Naive thymus-derived CD4-positive, alpha-beta T cell (primary cell): ENCODE data around the gene CHST14. TPM values are rescaled to one million over a fixed set of nuclear protein-coding genes. Genes with fewer than 3 reads are reported as not detected.
A peak's percentile ranks its signal among the peaks of the same experiment; 100 is the strongest.
"Not testable (repeated sequence)": the region's sequence is repeated elsewhere in the genome, so short reads cannot be mapped to it uniquely, and the experiment has no call there.

ENCODE experiments used
- ATAC-seq: fragments of 150-1000 bp; cut with Tn5 transposase; 2 replicates; pipeline ENCODE4 v1.10.0; 2021; ENCODE audit warnings: mild to moderate bottlenecking, moderate library complexity
- CTCF ChIA-PET: fragments of 350-600 bp; sonication (Branson Sonifier 250); formaldehyde crosslinking; loops from one replicate; lab custom pipeline; 2021; ENCODE audit warnings: antibody characterized with exemption; lab: Charles Lee
- POLR2A ChIA-PET: fragments of 350-600 bp; sonication (Branson Sonifier 250); formaldehyde crosslinking; loops from one replicate; lab custom pipeline; 2021; ENCODE audit warnings: antibody characterized with exemption, inconsistent platforms; lab: Charles Lee
- DNase-seq, 9 donors: peaks; one replicate each; pipeline versions ENCODE4 v3.0.0 to v3.0.0-alpha.2; 2020 to 2022; ENCODE audit warnings: mixed read lengths in 1 of 9
- H3K27ac ChIP-seq: one replicate; pipeline ENCODE4 v1.7.0; 2013; ENCODE audit warnings: mild to moderate bottlenecking, low read depth, low read length, moderate library complexity
- H3K27me3 ChIP-seq, 2 donors: one replicate each; pipeline ENCODE4 v1.7.0; 2013; ENCODE audit warnings: low read length in 2 of 2, mild to moderate bottlenecking in 2 of 2, moderate library complexity in 2 of 2; ENCODE audit not compliant: control insufficient read depth in 2 of 2, insufficient read depth in 2 of 2
- H3K36me3 ChIP-seq, 3 experiments: 1 replicate in 2 of 3; 2 replicates in 1 of 3; pipeline ENCODE4 v1.7.0; 2013; ENCODE audit warnings: low read length in 3 of 3, mild to moderate bottlenecking in 3 of 3, moderate library complexity in 1 of 3; ENCODE audit not compliant: insufficient read depth in 3 of 3, control insufficient read depth in 2 of 3
- H3K4me1 ChIP-seq, 2 donors: one replicate each; pipeline ENCODE4 v1.7.0; 2013; ENCODE audit warnings: low read length in 2 of 2, mild to moderate bottlenecking in 2 of 2, moderate library complexity in 1 of 2; ENCODE audit not compliant: control insufficient read depth in 2 of 2, insufficient read depth in 2 of 2
- H3K4me3 ChIP-seq: 2 replicates; pipeline ENCODE4 v1.7.0; 2013; ENCODE audit warnings: mild to moderate bottlenecking, low read length
- H3K9me3 ChIP-seq, 3 experiments: 1 replicate in 2 of 3; 2 replicates in 1 of 3; pipeline ENCODE4 v1.7.0; 2013; ENCODE audit warnings: low read length in 3 of 3; ENCODE audit not compliant: control insufficient read depth in 2 of 3
- H3K27ac Mint-ChIP-seq, 9 donors: one replicate each; pipeline ENCODE4 v1.8.0; 2020 to 2022; ENCODE audit warnings: mixed read lengths in 9 of 9, mild to moderate bottlenecking in 8 of 9, moderate library complexity in 5 of 9, inconsistent platforms in 2 of 9
- H3K27me3 Mint-ChIP-seq, 5 donors: one replicate each; pipeline ENCODE4 v1.8.0; 2021 to 2022; ENCODE audit warnings: mixed read lengths in 5 of 5, mild to moderate bottlenecking in 1 of 5
- H3K36me3 Mint-ChIP-seq, 5 donors: one replicate each; pipeline ENCODE4 v1.8.0; 2020 to 2022; ENCODE audit warnings: mixed read lengths in 5 of 5, mild to moderate bottlenecking in 3 of 5, inconsistent platforms in 1 of 5
- H3K4me1 Mint-ChIP-seq, 7 donors: one replicate each; pipeline ENCODE4 v1.8.0; 2020 to 2022; ENCODE audit warnings: mixed read lengths in 7 of 7, mild to moderate bottlenecking in 3 of 7, inconsistent platforms in 1 of 7
- H3K4me3 Mint-ChIP-seq, 10 donors: one replicate each; pipeline ENCODE4 v1.8.0; 2020 to 2022; ENCODE audit warnings: mild to moderate bottlenecking in 10 of 10, mixed read lengths in 10 of 10, moderate library complexity in 6 of 10, inconsistent platforms in 2 of 10
- H3K9me3 Mint-ChIP-seq, 11 donors: one replicate each; pipeline ENCODE4 v1.8.0; 2020 to 2022; ENCODE audit warnings: mixed read lengths in 11 of 11, mild to moderate bottlenecking in 4 of 11, inconsistent platforms in 1 of 11, moderate library complexity in 1 of 11
- intact Hi-C, 2 donors: fragments of 100-400 bp; cut with micrococcal nuclease; formaldehyde crosslinking; loops; one replicate each; pipeline ENCODE4 v1.15.1; 2023
- polyA plus RNA-seq, 2 donors: library from polyadenylated mRNA; unstranded; fragments of 300-500 nt; fragmentation: Illumina TruSeq; gene quantifications; one replicate each; pipeline ENCODE4 v1.2.3, GENCODE V29; 2021
- total RNA-seq, 6 experiments: library from RNA in 5 of 6; stranded (reverse) in 5 of 6; gene quantifications; 1 replicate in 5 of 6; 2 replicates in 1 of 6; pipeline ENCODE4 v1.2.3 and lab custom pipeline; 2021 to 2026

Gene CHST14
- total and polyA plus RNA-seq, 7 experiments from 2014 or later: 0.83 to 12.5 (median 9.5) TPM

GRCh38 chr15:40451527-40452158, 19.1 kb upstream of the CHST14 start:
- no peaks in the 10 kb centered on the region for H3K27me3 Mint-ChIP-seq
- no peak for ATAC-seq
- H3K27me3 ChIP-seq: no peaks in the 10 kb centered on the region
- peaks cover 0 to 3% (median 0%) of the 10 kb centered on the region in 5 donors for H3K36me3 Mint-ChIP-seq
- no peak overlapping the region for H3K4me3 ChIP-seq
- H3K27ac Mint-ChIP-seq: peak overlapping the region; percentile 48 to 97 (median 93)
- H3K9me3 ChIP-seq: no peaks in the 10 kb centered on the region
- H3K4me1 ChIP-seq: peaks cover 38 to 61% of the 10 kb centered on the region in 2 donors
- no peaks in the 10 kb centered on the region for H3K9me3 Mint-ChIP-seq
- peak overlapping the region; percentile 63 for H3K27ac ChIP-seq
- no peaks in the 10 kb centered on the region for H3K36me3 ChIP-seq
- DNase-seq: no peak
- intact Hi-C loops: loop anchor here (1.0 to 5.0 kb wide), 2 partner anchors 9 to 56 kb away; no protein-coding TSS in a partner anchor
- ChIA-PET CTCF (interaction anchor here (0.6 to 1.9 kb wide), 5 partner anchors 8 to 179 kb away, joined by 3 to 8 read pairs (median 3); no protein-coding TSS in a partner anchor), POLR2A (interaction anchor here (1.3 to 7.2 kb wide), 4 partner anchors 10 to 118 kb away, joined by 5 to 90 read pairs (median 11); partner anchors contain the start of genes BAHD1, CHST14 and RPUSD2)
- H3K4me1 Mint-ChIP-seq: peaks cover 63 to 98% (median 89%) of the 10 kb centered on the region in 7 donors
- peak overlapping the region; percentile 72 to 95 (median 86) for H3K4me3 Mint-ChIP-seq

GRCh38 chr15:40452296-40453090, 18.3 kb upstream of the CHST14 start:
- Mint-ChIP-seq H3K9me3 (no peaks in the 10 kb centered on the region), H3K27ac (peak overlapping the region; percentile 48 to 97 (median 93)), H3K4me1 (peaks cover 68 to 99% (median 91%) of the 10 kb centered on the region in 7 donors), H3K27me3 (no peaks in the 10 kb centered on the region), H3K36me3 (peaks cover 0 to 3% (median 0%) of the 10 kb centered on the region in 5 donors), H3K4me3 (peak overlapping the region; percentile 72 to 95 (median 86))
- Histone ChIP-seq H3K27me3 (no peaks in the 10 kb centered on the region), H3K36me3 (no peaks in the 10 kb centered on the region), H3K9me3 (no peaks in the 10 kb centered on the region), H3K4me3 (peak overlapping the region; percentile 35), H3K4me1 (peaks cover 39 to 67% of the 10 kb centered on the region in 2 donors), H3K27ac (peak overlapping the region; percentile 63)
- ChIA-PET CTCF (interaction anchor here (0.6 to 1.7 kb wide), 6 partner anchors 9 to 180 kb away, joined by 3 to 8 read pairs (median 3); partner anchors contain the start of gene BAHD1), POLR2A (interaction anchor here (0.6 to 7.2 kb wide), 8 partner anchors 8 to 144 kb away, joined by 3 to 90 read pairs (median 5); partner anchors contain the start of genes BAHD1, CHST14, KNSTRN and RPUSD2)
- ATAC-seq (peak; percentile 50), DNase-seq (no peak)
- intact Hi-C loops: loop anchor here in 1 of 2 donors (5.0 kb wide), 1 partner anchor 55 kb away; no protein-coding TSS in a partner anchor

- H3K4me1 Mint-ChIP-seq: peaks cover 74 to 91% (median 85%) of the 10 kb centered on the region in 7 donors
- peak in 6 of 9 donors; percentile 28 to 57 (median 54) for DNase-seq
These were observed 16.8 kb upstream of the CHST14 start for GRCh38 chr15:40453941-40454340.

GRCh38 chr15:40454904-40455391, 15.8 kb upstream of the CHST14 start:
- ChIA-PET POLR2A (interaction anchor here (1.0 to 7.2 kb wide), 7 partner anchors 8 to 114 kb away, joined by 4 to 90 read pairs (median 7); partner anchors contain the start of genes BAHD1 and RPUSD2), CTCF (interaction anchor here (1.1 to 1.4 kb wide), 5 partner anchors 8 to 117 kb away, joined by 3 to 4 read pairs (median 4); partner anchors contain the start of gene BAHD1)
- peak overlapping the region; percentile 72 to 95 (median 86) for H3K4me3 Mint-ChIP-seq
- no peaks in the 10 kb centered on the region for H3K9me3 Mint-ChIP-seq
- H3K4me1 Mint-ChIP-seq: peaks cover 64 to 81% (median 76%) of the 10 kb centered on the region in 7 donors
- Histone ChIP-seq H3K36me3 (peaks cover 0 to 20% (median 0%) of the 10 kb centered on the region in 3 experiments), H3K4me1 (peaks cover 39 to 70% of the 10 kb centered on the region in 2 donors), H3K27ac (peak overlapping the region; percentile 63), H3K9me3 (no peaks in the 10 kb centered on the region), H3K4me3 (peak overlapping the region; percentile 16), H3K27me3 (no peaks in the 10 kb centered on the region)
- no peak for DNase-seq
- H3K27me3 Mint-ChIP-seq: no peaks in the 10 kb centered on the region
- no peaks in the 10 kb centered on the region for H3K36me3 Mint-ChIP-seq
- no peak for ATAC-seq
- intact Hi-C loops: loop anchor here (1.0 to 5.0 kb wide), 3 partner anchors 15 to 52 kb away; partner anchors contain the start of gene CHST14 (in 2 of the 2)
- peak overlapping the region; percentile 48 to 97 (median 93) for H3K27ac Mint-ChIP-seq

More at GRCh38 chr15:40453941-40454340, 16.8 kb upstream of the CHST14 start:
- not testable (repeated sequence) for H3K27me3 ChIP-seq, H3K36me3 Mint-ChIP-seq, H3K36me3 ChIP-seq, H3K9me3 ChIP-seq, H3K27me3 Mint-ChIP-seq, H3K9me3 Mint-ChIP-seq
- Mint-ChIP-seq H3K27ac (peak overlapping the region; percentile 48 to 97 (median 93)), H3K4me3 (peak overlapping the region; percentile 72 to 95 (median 86))
- peak; percentile 74 for ATAC-seq
- ChIA-PET POLR2A (interaction anchor here (1.2 to 7.2 kb wide), 7 partner anchors 9 to 115 kb away, joined by 4 to 90 read pairs (median 7); partner anchors contain the start of genes BAHD1 and RPUSD2), CTCF (interaction anchor here (0.7 to 1.4 kb wide), 6 partner anchors 9 to 116 kb away, joined by 3 to 4 read pairs (median 4); partner anchors contain the start of gene BAHD1)
- intact Hi-C loops: loop anchor here in 1 of 2 donors (2.0 to 5.0 kb wide), 2 partner anchors 17 to 53 kb away; partner anchors contain the start of gene CHST14
- peak overlapping the region; percentile 35 for H3K4me3 ChIP-seq
- peaks cover 39 to 67% of the 10 kb centered on the region in 2 donors for H3K4me1 ChIP-seq
- H3K27ac ChIP-seq: peak overlapping the region; percentile 63

- H3K27me3 Mint-ChIP-seq: no peaks in the 10 kb centered on the region
- DNase-seq: no peak
- peak overlapping the region in 7 of 10 donors; percentile 29 to 95 (median 77) for H3K4me3 Mint-ChIP-seq
- H3K27ac Mint-ChIP-seq: peak overlapping the region; percentile 4 to 96 (median 62)
- H3K36me3 ChIP-seq: peaks cover 0 to 33% (median 0%) of the 10 kb centered on the region in 3 experiments
- peaks cover 56 to 75% (median 67%) of the 10 kb centered on the region in 7 donors for H3K4me1 Mint-ChIP-seq
- peaks cover 39 to 67% of the 10 kb centered on the region in 2 donors for H3K4me1 ChIP-seq
- CTCF ChIA-PET: interaction anchor here (1.3 kb wide), 1 partner anchor 19 kb away, joined by 3 read pairs; no protein-coding TSS in a partner anchor
- H3K9me3 ChIP-seq: no peaks in the 10 kb centered on the region
- H3K27me3 ChIP-seq: no peaks in the 10 kb centered on the region
- intact Hi-C loops: no loop called here
- POLR2A ChIA-PET: interaction anchor here (0.6 to 2.0 kb wide), 4 partner anchors 9 to 131 kb away, joined by 3 to 6 read pairs (median 4); partner anchors contain the start of gene BAHD1
- no peak overlapping the region for H3K4me3 ChIP-seq
- no peak for ATAC-seq
- no peak overlapping the region for H3K27ac ChIP-seq
- H3K9me3 Mint-ChIP-seq: no peaks in the 10 kb centered on the region
- H3K36me3 Mint-ChIP-seq: no peaks in the 10 kb centered on the region
These were observed 14.5 kb upstream of the CHST14 start for GRCh38 chr15:40456299-40456712.
